ENCODE data around the gene KCNMB2. TPM values are rescaled to one million over a fixed set of nuclear protein-coding genes. Genes with fewer than 3 reads are reported as not detected.
"Not testable (repeated sequence)": the region's sequence is repeated elsewhere in the genome, so short reads cannot be mapped to it uniquely, and the experiment has no call there.

The KCNMB2 gene
- total and polyA plus RNA-seq, 5 experiments from 2014 or later: not detected

DNA sequence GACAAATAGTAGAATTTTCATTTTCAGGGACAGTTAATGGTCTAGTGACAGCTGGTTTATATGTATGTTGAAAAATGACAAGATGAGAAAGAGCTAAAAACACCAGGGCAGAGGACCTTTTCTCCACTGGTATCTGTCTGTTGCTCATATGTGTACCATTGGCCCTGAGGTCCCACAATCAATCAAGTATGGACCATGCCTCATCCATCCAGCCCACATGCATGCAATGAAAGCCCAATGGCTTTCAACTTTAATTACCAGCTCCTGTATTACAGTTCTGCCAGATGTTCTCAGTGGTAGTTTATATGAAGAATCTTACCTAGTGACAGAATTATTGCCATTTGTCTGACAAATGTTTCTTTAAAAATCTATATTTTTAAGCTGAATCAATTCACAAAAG, 301.3 kb downstream of the KCNMB2 start:
- no peaks in the 10 kb centered on the region for H3K4me1 Mint-ChIP-seq
- POLR2A ChIA-PET: no interaction called here
- peaks cover 0 to 7% (median 0%) of the 10 kb centered on the region in 3 donors for H3K36me3 Mint-ChIP-seq
- no peak overlapping the region for H3K27ac Mint-ChIP-seq
- peaks cover 0 to 12% (median 7%) of the 10 kb centered on the region in 9 donors for H3K9me3 Mint-ChIP-seq
- ATAC-seq: no peak
- no peak overlapping the region for H3K4me3 Mint-ChIP-seq
- H3K27me3 Mint-ChIP-seq: peaks cover 0 to 10% (median 6%) of the 10 kb centered on the region in 5 donors
- no peak for DNase-seq

- H3K4me3 Mint-ChIP-seq: no peak overlapping the region
- no peaks in the 10 kb centered on the region for H3K4me1 Mint-ChIP-seq
- peaks cover 0 to 7% (median 0%) of the 10 kb centered on the region in 3 donors for H3K36me3 Mint-ChIP-seq
- no peak overlapping the region for H3K27ac Mint-ChIP-seq
- peaks cover 0 to 10% (median 6%) of the 10 kb centered on the region in 9 donors for H3K9me3 Mint-ChIP-seq
- POLR2A ChIA-PET: no interaction called here
- H3K27me3 Mint-ChIP-seq: peaks cover 0 to 10% (median 0%) of the 10 kb centered on the region in 5 donors
- ATAC-seq (no peak), DNase-seq (no peak)
Measured at GRCh38 chr3:178840586-178840985, 304.4 kb downstream of the KCNMB2 start.

DNA sequence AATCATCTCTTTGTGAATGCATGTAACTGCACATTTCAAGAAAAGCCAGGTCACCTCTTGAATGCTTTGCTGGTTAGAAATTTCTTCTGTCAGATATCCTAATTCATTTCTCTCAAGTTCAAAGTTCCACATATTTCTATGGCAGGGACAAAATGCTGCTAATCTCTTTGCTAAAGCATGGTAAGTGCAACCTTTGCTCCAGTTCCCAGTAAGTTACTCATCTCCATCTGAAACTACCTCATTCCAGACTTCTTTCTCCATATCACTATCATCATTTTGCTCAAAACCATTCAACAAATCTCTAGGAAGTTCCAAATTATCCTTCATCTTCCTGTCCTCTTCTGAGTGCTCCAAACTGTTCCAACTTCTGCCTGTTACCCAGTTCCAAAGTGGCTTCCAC, 304.8 kb downstream of the KCNMB2 start:
- DNase-seq (no peak), ATAC-seq (no peak)
- H3K27ac Mint-ChIP-seq: no peak overlapping the region
- POLR2A ChIA-PET: no interaction called here
- peaks cover 0 to 10% (median 6%) of the 10 kb centered on the region in 9 donors for H3K9me3 Mint-ChIP-seq
- H3K4me1 Mint-ChIP-seq: no peaks in the 10 kb centered on the region
- no peak overlapping the region for H3K4me3 Mint-ChIP-seq
- H3K27me3 Mint-ChIP-seq: peaks cover 0 to 7% (median 0%) of the 10 kb centered on the region in 5 donors
- H3K36me3 Mint-ChIP-seq: peaks cover 0 to 7% (median 0%) of the 10 kb centered on the region in 3 donors

- peaks cover 0 to 10% (median 3%) of the 10 kb centered on the region in 9 donors for H3K9me3 Mint-ChIP-seq
- H3K36me3 Mint-ChIP-seq: peaks cover 0 to 7% (median 0%) of the 10 kb centered on the region in 3 donors
- DNase-seq (no peak), ATAC-seq (no peak)
- no peak overlapping the region for H3K27ac Mint-ChIP-seq
- no peak overlapping the region for H3K4me3 Mint-ChIP-seq
- no peaks in the 10 kb centered on the region for H3K4me1 Mint-ChIP-seq
- H3K27me3 Mint-ChIP-seq: peaks cover 0 to 1% (median 0%) of the 10 kb centered on the region in 5 donors
- POLR2A ChIA-PET: no interaction called here
Measured at GRCh38 chr3:178844916-178845315, 308.7 kb downstream of the KCNMB2 start.

GRCh38 chr3:178845420-178846118, 309.3 kb downstream of the KCNMB2 start:
- H3K4me1 Mint-ChIP-seq: no peaks in the 10 kb centered on the region

GRCh38 chr3:178847190-178847589, 311.0 kb downstream of the KCNMB2 start:
- Mint-ChIP-seq H3K36me3 (no peaks in the 10 kb centered on the region), H3K4me1 (no peaks in the 10 kb centered on the region), H3K27me3 (no peaks in the 10 kb centered on the region), H3K27ac (no peak overlapping the region), H3K4me3 (no peak overlapping the region), H3K9me3 (no peaks in the 10 kb centered on the region)
- DNase-seq (no peak), ATAC-seq (no peak)
- POLR2A ChIA-PET: interaction anchor here (0.6 kb wide), 1 partner anchor 38 kb away, joined by 3 read pairs; no protein-coding TSS in a partner anchor

More at GRCh38 chr3:178845420-178846118, 309.3 kb downstream of the KCNMB2 start:
- ATAC-seq (no peak), DNase-seq (no peak)
- Mint-ChIP-seq H3K9me3 (peaks cover 0 to 6% (median 3%) of the 10 kb centered on the region in 9 donors), H3K27ac (no peak overlapping the region), H3K4me3 (no peak overlapping the region), H3K27me3 (peaks cover 0 to 1% (median 0%) of the 10 kb centered on the region in 5 donors), H3K36me3 (peaks cover 0 to 5% (median 0%) of the 10 kb centered on the region in 3 donors)
- POLR2A ChIA-PET: no interaction called here

DNA sequence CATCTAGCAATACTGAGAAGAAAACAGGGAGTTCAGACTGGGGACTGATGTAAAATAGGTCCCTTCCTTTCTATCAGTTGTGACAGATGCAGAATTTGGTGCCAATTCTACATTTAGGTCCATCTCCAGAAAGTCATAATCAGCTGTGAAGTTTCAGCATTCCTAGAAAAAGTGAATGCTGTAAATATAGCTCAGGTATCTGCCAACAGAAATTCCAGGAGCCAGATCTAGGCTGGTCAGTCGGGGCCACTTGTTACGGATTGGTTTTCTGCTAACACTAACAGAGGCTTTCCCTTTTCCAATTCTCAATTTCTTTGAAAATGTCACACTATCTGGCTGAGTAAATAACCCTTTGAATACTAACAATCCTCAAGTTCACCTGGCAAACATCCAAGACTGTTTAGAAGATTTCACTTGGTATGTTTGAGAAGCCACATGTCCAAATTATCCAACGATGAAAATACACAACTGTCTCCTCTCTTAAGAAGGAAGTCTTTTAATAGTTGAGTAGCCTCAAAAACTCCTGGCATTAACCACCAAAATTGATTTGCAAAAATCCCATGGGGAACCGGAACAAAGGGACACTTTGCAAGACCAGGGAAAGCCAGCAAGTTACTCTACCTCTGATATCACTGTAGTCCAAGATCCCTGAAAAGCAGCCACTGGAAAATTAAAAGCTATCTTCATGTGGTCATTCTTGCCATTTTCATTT, 313.1 kb downstream of the KCNMB2 start:
- no peak for ATAC-seq

DNA sequence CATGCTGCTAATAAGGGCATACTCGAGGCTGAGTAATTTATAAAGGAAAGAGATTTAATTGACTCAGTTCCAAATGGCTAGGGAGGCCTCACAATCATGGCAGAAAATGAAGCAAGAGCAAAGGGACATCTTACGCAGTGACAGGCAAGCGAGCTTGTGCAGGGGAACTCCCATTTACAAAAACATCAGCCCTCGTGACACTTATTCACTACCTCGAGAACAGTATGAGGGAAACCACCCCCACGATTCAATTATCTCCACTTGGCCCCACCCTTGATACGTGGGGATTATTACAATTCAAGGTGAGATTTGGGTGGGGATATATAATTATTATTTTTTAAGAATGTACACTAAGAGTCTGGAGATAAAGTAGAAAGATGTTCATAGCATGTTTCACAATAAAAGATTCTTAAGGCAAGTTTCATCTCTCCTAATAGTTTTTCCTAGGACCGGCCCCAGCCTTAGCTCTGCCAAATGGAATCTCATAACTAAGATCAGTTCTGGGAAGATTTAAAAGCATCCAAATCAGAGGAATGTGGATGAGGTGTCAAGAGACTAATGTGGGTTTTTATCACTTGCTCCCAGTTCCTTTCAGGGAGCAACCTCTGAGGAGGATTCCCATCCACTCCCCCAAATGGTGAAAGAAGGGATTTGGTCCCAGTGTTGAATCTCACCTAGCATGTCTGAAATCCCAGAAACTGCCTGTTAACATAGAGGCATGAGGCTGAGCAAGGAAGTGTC, 314.4 kb downstream of the KCNMB2 start:
- DNase-seq (no peak), ATAC-seq (no peak)
- Mint-ChIP-seq H3K4me3 (no peak overlapping the region), H3K27ac (no peak overlapping the region), H3K4me1 (no peaks in the 10 kb centered on the region), H3K36me3 (no peaks in the 10 kb centered on the region), H3K27me3 (peaks cover 0 to 4% (median 0%) of the 10 kb centered on the region in 5 donors), H3K9me3 (no peaks in the 10 kb centered on the region)
- POLR2A ChIA-PET: no interaction called here

More for the DNA sequence above, 313.1 kb downstream of the KCNMB2 start:
- Mint-ChIP-seq H3K4me3 (no peak overlapping the region), H3K36me3 (no peaks in the 10 kb centered on the region), H3K9me3 (no peaks in the 10 kb centered on the region), H3K27me3 (peaks cover 0 to 4% (median 0%) of the 10 kb centered on the region in 5 donors), H3K4me1 (no peaks in the 10 kb centered on the region), H3K27ac (no peak overlapping the region)
- no peak for DNase-seq
- POLR2A ChIA-PET: no interaction called here

GRCh38 chr3:178851564-178851963, 315.3 kb downstream of the KCNMB2 start:
- no peaks in the 10 kb centered on the region for H3K4me1 Mint-ChIP-seq
- peaks cover 0 to 4% (median 0%) of the 10 kb centered on the region in 5 donors for H3K27me3 Mint-ChIP-seq
- POLR2A ChIA-PET: no interaction called here

DNA sequence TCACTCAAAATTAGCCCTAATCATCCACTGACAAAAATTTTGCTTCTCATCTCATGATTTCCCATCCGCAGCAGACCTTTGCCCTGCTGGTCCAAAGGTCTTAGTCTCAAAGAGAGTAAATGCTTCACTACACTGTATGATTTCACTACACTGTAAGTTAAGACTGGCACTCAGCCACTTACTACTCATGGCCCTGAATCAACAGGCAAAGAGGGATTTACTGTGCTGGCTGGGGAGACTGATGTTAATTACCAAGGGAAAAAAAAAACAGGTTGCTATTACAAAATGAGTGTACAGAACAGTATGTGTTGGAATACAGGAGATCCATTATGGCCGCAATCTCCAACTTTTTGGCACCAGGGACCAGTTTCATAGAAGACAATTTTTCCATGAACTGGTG, 320.6 kb downstream of the KCNMB2 start:
- Mint-ChIP-seq H3K4me3 (no peak overlapping the region), H3K27me3 (peaks cover 0 to 4% (median 2%) of the 10 kb centered on the region in 5 donors), H3K9me3 (peaks cover 0 to 5% (median 0%) of the 10 kb centered on the region in 9 donors), H3K36me3 (peaks cover 0 to 10% (median 2%) of the 10 kb centered on the region in 3 donors), H3K4me1 (no peaks in the 10 kb centered on the region), H3K27ac (no peak overlapping the region)
- no peak for DNase-seq
- no peak for ATAC-seq
- POLR2A ChIA-PET: no interaction called here

More at GRCh38 chr3:178851564-178851963, 315.3 kb downstream of the KCNMB2 start:
- no peak overlapping the region for H3K27ac Mint-ChIP-seq
- DNase-seq (no peak), ATAC-seq (no peak)
- H3K9me3 Mint-ChIP-seq: no peaks in the 10 kb centered on the region
- H3K4me3 Mint-ChIP-seq: no peak overlapping the region
- H3K36me3 Mint-ChIP-seq: no peaks in the 10 kb centered on the region

DNA sequence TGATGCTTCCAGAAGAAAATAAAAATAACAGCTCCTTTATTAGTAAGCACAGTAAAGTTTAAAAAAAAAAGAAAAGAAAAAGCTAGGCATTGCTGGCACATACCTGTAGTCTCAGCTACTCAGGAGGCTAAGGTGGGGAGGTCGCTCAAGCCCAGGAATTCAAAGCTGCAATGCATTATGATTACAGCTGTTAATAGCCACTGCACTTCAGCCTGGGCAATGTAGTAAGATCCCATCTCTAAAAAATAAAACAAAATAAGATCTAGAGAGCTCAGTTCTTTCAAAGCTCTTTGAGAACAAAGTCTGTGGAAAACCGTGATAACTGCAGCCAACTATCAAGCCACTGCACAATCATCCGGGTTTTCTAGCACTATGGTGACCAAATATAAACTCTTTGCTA, 323.1 kb downstream of the KCNMB2 start:
- Mint-ChIP-seq H3K27me3 (peaks cover 0 to 3% (median 0%) of the 10 kb centered on the region in 5 donors), H3K36me3 (peaks cover 0 to 10% (median 2%) of the 10 kb centered on the region in 3 donors), H3K4me1 (no peaks in the 10 kb centered on the region), H3K27ac (no peak overlapping the region), H3K9me3 (peaks cover 0 to 5% (median 0%) of the 10 kb centered on the region in 9 donors), H3K4me3 (no peak overlapping the region)
- POLR2A ChIA-PET: no interaction called here
- DNase-seq (no peak), ATAC-seq (no peak)

DNA sequence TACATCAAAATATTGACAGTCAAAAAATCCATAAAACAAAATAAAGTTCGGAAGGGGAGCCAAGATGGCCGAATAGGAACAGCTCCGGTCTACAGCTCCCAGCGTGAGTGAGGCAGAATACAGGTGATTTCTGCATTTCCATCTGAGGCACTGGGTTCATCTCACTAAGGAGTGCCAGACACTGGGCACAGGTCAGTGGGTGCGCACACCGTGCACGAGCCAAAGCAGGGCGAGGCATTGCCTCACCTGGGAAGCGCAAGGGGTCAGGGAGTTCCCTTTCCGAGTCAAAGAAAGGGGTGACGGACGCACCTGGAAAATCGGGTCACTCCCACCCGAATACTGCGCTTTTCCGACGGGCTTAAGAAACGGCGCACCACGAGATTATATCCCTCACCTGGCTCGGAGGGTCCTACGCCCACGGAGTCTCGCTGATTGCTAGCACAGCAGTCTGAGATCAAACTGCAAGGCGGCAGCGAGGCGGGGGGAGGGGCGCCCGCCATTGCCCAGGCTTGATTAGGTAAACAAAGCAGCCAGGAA, 323.7 kb downstream of the KCNMB2 start:
- H3K4me1 Mint-ChIP-seq, H3K36me3 Mint-ChIP-seq, H3K9me3 Mint-ChIP-seq, DNase-seq, ATAC-seq, H3K4me3 Mint-ChIP-seq, H3K27ac Mint-ChIP-seq, POLR2A ChIA-PET, H3K27me3 Mint-ChIP-seq: not testable (repeated sequence)
